Left renal cortex interstitium (tissue), 4 donors: ENCODE results near the gene RANBP1. TPM values are rescaled to one million over a fixed set of nuclear protein-coding genes. Genes with fewer than 3 reads are reported as not detected.

ENCODE experiments used
- DNase-seq, 4 donors: peaks; one replicate each; pipeline ENCODE4 v3.0.0-alpha.2; 2013; ENCODE audit warnings: low read depth in 4 of 4, low spot score in 2 of 4, missing footprints in 1 of 4
- polyA plus RNA-seq, 4 donors: library from polyadenylated mRNA; unstranded; fragments of 120-200 nt; gene quantifications; one replicate each; pipeline ENCODE4 v1.2.1, GENCODE V29; 2013; ENCODE audit not compliant: insufficient read length in 4 of 4

The RANBP1 gene
- polyA plus RNA-seq, 4 donors = 169 to 211 (median 180) TPM

DNA sequence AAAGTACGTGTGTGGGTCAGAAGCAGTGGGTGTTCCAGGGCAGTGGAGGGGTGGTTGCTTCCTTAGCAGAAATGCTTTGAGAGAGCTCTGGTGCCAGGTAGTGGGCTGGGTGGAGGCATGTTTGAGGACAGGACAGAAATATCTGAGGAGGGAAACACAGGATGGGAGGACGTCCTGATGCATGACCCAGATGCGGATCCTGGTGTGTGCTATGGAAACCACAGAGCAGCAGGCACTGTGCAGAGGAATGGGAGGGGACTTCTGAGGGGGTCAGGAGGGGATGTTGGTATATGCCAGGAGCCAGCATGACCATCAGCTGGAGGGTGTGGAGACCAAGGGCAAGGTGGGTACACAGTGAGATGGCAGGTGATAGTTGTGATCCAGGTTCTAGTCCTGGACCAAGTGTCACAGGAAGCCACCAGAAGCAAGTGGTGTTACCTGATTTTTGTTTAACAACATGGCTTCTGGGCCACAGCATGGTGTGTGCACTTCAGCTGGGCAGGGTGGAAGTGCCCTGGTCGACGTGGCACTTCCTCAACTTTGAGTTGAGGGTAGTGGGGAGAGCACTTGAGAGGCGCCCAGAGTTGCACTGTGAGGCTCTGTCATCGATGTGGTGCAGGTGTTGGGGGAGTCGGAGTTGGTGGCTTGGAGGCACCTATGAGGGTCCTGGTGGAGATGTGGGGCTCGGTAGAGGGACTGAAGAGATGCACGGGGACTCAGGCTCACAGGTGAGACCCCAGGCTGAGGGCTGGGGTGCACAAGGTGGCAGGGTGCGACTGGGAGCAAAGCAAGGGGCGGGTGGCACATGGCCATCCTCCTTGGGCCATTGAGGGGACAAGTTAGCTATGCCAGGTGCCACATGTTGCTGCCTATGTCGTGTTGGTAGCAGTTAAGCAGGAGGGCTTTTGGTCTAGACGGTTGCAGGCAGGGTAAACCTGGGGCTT, 28.3 kb upstream of the RANBP1 start:
- DNase-seq = no peak

GRCh38 chr22:20088263-20088648, 27.6 kb upstream of the RANBP1 start:
- DNase-seq = no peak

DNA sequence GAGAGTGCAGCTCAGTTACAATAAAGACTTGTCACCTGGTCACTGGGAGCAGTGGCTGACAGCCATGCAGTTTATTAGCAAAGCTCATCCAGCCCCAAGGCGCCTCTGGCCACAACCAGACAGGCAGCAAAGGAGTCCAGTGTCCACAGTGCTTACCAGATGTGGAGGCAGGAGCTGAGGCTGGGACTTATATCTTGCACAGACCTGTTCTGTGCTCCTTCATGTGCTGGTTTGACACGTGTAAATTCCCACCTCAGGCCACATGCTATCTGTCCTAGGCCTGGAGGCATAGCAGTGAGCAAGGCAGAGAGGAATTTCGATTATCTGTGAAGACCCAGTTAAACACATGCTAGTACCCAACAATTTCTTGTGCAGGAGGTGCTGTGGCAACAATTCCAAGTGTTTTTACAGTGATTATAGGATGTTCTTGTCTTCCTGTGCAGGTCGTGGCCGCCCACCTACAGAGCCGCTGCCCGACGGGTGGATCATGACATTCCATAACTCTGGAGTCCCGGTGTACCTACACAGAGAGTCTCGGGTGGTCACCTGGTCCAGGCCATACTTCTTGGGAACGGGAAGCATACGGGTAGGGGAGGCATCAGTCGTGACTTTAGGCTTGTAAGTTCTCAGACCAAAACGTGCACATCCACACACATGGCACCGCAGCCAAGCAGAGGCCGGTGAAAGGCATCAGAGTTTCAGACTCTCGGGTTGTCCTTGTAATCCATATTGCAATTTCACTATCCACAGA, 26.5 kb upstream of the RANBP1 start:
- DNase-seq = no peak

GRCh38 chr22:20089977-20090729, 25.8 kb upstream of the RANBP1 start:
- no peak for DNase-seq

DNA sequence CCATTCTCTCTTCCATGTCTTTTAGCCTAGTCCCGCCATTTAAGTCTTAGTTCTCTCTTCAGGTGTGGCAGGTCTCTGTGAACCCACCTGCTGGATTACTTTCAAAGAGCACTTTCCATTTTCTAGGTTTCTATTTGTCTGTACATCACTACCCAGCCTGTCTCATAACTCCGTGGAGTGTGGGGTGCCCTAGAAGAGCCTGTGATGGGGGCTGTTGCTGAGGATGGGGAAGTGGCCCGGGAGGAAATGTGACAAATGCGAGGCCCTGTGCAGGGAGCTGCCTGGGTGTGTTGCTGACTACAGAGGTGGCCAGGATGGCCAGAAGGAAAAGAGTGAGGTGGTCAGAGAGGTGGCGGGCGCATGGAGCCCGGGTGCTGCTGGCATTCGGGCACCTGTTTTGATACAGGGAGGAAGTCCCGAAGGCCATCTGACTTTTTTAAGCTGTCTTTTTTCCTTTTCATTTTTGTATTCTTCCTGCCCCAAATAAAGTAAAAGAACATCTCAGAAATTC, 25.1 kb upstream of the RANBP1 start:
- DNase-seq = no peak

DNA sequence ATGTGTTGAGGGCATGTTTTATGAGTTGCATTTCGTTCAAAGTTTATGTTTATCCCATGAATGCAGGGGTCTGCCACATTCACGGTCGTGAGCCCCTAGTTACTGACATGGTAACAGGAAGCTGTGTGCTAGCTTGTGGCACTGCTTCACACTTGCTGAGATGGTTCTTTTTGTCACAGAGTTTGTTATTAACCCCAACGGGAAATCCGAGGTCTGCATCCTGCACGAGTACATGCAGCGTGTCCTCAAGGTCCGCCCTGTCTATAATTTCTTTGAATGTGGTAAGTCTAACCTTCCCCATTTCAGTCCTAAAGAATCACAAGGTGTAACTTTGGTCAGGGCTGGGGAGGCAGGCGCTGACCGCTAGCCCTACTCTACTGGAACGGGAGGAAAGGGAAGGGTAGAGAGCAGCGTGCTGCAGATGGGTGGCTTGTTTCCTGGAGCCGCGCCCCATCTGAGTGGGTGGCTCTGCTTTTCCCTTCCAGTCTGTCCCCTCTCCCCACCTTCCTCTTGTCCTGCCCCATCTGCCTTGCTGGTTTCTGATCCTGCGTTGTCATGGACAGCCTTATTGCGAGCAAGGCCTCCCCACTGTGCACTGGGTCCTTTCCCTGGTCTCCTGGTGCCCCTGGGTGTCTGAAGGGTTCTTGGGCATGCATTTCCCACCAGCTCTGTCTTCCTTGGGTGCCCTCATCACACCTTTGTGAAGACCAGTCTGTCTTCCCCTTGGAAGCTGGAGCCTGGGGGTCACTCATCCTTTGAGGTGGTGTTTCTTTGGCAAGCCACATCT, 24.0 kb upstream of the RANBP1 start:
- no peak for DNase-seq

- DNase-seq = no peak
Measured at GRCh38 chr22:20092477-20092854, 23.4 kb upstream of the RANBP1 start.

- no peak for DNase-seq
Measured at GRCh38 chr22:20093418-20094196, 22.3 kb upstream of the RANBP1 start.

GRCh38 chr22:20094197-20094807, 21.6 kb upstream of the RANBP1 start:
- DNase-seq = no peak

DNA sequence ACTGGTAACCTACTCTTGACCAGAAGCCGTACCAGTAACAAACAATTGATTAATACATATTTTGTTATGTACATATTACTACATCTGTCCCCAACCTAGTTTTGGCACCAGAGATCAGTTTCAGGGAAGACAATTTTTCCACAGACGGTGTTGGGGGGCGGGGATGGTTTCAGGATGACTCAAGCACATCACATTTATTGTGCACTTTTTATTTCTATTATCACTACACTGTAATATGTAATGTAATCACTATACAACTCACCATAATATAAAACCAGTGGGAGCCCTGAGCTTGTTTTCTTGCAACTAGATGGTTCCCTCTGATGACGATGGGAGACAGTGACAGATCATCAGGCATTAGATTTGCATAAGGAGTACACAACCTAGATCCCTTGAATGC, 20.4 kb upstream of the RANBP1 start:
- no peak for DNase-seq

DNA sequence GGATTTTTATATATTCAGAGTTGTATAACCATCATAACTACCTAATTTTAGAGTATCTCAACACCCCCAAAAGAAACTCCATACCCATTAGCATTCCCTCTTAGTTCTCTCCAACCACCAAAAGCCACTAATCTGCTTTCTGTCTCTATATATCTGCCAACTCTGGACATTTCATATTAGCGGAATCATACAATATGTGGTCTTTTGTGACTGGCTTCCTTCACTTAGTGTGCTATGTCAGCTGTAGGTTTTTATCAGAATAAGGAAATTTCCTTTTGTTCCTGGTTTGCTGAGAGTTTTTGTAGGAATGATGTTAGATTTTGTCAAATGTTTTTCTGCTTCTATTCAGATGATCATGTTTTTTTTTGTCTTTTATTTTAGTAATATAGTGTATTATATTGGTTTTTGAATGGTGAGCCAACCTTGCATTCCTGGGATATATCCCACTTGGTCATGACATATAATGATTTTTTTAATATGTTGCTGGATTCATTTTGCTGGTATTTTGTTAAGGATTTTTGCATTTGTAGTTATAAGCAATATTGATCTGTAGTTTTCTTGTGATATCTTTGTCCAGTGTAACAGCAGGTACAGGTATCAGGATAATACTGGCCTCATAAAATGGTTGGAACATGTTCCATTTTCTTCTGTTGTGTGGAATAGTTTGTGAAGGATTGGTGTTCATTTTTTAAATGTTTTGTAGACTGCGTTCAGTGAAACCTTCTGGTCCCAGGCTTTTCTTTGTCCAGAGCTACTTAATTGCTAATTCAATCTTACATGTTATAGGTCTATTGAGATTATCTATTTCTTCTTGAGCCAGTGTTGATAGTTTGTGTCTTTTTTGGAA, 19.1 kb upstream of the RANBP1 start:
- DNase-seq = no peak

DNA sequence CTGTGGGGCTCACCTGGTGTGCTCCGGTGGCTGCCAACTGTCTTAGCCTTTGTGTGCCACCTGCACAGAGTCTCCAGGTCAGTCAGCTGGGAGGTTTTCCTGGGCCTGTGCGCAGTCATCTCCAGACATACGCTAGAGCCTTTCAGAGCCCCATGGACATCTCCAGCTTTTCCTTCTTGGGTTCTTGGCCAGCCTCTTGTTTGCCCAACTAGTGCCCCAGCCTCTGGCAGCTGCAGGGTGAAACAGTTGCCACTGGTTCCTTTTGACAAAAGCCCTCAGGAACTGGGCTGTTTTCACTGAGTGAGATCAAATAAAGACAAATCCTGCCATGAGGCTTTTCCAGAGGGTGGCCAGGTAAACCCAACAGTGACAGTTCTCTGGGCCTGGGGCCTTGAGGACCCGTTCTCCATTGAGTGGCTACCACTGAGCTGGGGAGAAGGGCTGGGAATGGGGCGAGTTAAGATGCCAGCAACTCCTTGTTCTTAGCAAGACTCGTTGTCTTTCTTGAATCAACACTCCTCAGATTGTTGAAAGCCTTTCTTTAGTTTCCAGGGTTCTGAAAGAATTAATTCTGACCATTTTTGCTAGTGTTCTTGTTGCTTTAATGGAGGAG, 16.7 kb upstream of the RANBP1 start:
- DNase-seq = no peak

DNA sequence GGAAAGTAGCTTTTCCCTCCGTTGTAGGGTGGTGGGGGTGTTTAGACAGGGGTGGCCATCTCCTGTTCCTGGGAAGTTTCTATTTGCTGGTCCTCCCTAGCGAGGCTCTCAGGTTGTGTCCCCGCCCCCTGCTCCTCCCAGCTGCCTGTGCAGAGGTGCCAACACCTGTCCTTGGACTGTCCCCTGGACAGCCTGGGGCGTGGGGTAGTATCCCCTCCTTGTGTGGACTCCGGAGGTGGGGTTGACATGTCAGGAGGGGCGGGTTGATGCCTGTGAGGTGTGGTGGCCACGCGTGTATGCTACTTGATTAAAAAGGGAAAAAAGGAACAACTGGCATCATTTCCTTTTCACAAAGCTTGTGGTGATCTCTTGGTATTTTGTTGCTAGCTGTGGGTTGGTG, 14.3 kb upstream of the RANBP1 start:
- DNase-seq = no peak

DNA sequence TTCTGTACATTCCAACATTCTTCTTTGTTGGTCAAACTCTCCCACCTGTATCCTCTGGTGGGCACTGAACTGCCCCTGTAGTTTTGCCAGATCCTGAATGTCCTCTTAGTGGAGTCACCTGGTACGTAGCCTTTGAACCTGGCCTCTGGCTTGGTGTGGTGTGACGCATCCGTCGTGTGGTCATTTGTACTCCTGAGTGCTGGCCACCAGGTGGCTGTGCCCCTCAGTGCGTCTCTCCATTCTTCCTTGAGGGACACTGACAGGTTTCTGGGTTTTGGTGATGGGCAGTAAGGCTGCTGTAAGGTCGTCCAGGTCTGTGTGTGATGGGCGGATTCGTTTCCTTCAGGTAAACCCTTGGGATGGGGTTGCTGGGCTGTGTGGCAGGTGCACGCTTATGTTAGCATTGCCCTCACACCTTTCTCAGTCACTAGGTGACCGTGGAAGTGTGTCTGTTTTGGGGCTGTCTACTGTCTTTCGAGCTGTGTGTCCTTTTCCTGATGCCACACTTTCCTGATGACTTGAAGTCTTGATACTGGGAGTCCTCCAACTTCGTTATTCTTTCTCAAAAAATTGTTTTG, 13.6 kb upstream of the RANBP1 start:
- DNase-seq = no peak

DNA sequence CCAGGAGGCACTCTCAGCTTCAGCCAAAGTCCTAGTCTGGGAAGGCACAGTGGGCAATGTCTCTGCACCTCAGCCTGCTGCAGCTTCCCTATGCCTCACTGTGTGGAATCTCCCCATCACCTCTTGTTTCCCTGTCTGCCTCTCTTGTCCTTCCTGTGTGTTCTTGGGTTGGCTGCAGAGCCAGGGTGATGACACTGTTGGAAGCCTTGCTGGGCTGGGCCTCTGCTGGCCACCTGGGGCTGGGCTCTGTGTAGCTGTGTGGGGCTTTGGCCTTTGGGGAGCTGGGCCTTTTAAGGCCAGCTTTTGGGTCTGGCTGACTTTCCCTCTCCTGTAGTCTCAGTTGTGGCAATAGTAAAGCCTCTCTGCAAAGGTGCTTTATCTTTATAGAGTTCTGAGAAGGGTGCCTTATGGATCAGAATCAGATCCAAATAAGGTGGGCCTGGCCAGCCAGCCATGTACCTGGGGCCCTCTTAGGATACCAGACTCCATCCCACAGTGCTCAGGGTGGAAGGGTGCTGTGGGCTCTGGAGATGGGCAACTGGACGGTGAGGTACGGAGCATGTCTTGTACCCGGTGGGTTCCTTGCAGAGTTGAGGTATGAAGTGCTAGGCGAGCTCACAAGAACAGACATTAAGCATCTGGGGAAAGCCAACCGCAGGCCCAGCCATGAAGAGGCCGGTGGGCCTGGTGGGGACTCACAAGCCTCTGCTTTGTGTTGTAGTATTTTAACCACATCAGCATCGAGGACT, 10.3 kb upstream of the RANBP1 start:
- DNase-seq = no peak

DNA sequence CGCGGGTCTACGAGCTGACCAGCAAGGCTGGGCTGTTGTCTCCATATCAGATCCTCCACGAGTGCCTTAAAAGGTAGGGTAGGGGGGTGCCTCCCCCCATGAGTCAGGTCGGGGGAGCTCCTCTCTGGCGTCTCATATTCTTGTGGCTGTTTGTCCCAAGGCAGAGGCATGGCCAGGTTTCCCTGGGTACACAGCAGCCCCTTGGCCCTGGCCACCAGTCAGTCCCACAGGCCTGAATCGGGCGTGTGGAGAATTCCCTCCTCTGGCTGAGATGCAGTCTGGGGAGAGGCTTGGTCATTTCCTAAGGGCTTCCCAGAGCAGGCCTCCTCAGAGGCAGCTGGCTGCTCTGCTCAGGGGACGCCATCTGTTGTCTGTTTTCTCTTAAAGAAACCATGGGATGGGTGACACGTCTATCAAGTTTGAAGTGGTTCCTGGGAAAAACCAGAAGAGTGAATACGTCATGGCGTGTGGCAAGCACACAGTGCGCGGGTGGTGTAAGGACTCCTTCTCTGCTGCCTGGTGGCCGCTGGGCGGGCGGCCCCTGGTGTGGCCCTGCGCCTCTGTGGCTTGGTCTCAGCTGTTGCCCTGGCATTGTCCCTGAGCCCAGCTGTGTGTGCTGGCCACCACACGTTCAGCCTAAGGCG, 9.6 kb upstream of the RANBP1 start:
- DNase-seq = no peak
